Ascending aorta (tissue), 2 donors: ENCODE results near the gene TMEM168. TPM values are rescaled to one million over a fixed set of nuclear protein-coding genes. Genes with fewer than 3 reads are reported as not detected.
A peak's percentile ranks its signal among the peaks of the same experiment; 100 is the strongest.
"Not testable (repeated sequence)": the region's sequence is repeated elsewhere in the genome, so short reads cannot be mapped to it uniquely, and the experiment has no call there.

ENCODE experiments used
- DNase-seq, 2 donors: peaks; one replicate each; pipeline ENCODE4 v3.0.0-alpha.2; 2019; ENCODE audit warnings: low spot score in 2 of 2
- H3K27ac ChIP-seq, 2 donors: fragments of 200-600 bp; sonication (generic); one replicate each; pipeline ENCODE4 v1.5.1; 2016 to 2017; ENCODE audit warnings: mild to moderate bottlenecking in 1 of 2
- H3K27me3 ChIP-seq: fragments of 200-600 bp; sonication (generic); one replicate; pipeline ENCODE4 v1.5.1; 2017
- H3K36me3 ChIP-seq, 2 donors: fragments of 200-600 bp; sonication (generic); one replicate each; pipeline ENCODE4 v1.5.1; 2016
- H3K4me1 ChIP-seq, 2 donors: fragments of 200-600 bp; sonication (generic); one replicate each; pipeline ENCODE4 v1.5.1; 2016 to 2017; ENCODE audit warnings: mild to moderate bottlenecking in 1 of 2
- H3K4me3 ChIP-seq, 2 donors: fragments of 200-600 bp; sonication (generic); one replicate each; pipeline ENCODE4 v1.5.1; 2016 to 2017; ENCODE audit warnings: mild to moderate bottlenecking in 1 of 2
- H3K9me3 ChIP-seq, 2 donors: fragments of 200-600 bp; sonication (generic); one replicate each; pipeline ENCODE4 v1.5.1; 2016
- intact Hi-C: fragments of 100-400 bp; cut with DNase I; formaldehyde crosslinking; loops from one replicate; pipeline ENCODE4 v1.15.1; 2023
- total RNA-seq: library from RNA; depleted of rRNA; stranded (reverse); fragments of >200 nt; gene quantifications from one replicate; pipeline ENCODE4 v1.1.0, GENCODE V29; 2016
- TF ChIP-seq, protein P1 (sequence below), 3 experiments: fragments of 200-600 bp in 2 of 3; fragments of 450-650 bp in 1 of 3; sonication (generic) in 2 of 3; IDR thresholded peaks; one replicate each; pipeline ENCODE4 v1.5.1; 2016 to 2019; ENCODE audit warnings: antibody characterized with exemption in 3 of 3, mild to moderate bottlenecking in 1 of 3, moderate library complexity in 1 of 3

TMEM168 gene
- total RNA-seq, 1 donor from 2014 or later = 8.4 TPM

DNA sequence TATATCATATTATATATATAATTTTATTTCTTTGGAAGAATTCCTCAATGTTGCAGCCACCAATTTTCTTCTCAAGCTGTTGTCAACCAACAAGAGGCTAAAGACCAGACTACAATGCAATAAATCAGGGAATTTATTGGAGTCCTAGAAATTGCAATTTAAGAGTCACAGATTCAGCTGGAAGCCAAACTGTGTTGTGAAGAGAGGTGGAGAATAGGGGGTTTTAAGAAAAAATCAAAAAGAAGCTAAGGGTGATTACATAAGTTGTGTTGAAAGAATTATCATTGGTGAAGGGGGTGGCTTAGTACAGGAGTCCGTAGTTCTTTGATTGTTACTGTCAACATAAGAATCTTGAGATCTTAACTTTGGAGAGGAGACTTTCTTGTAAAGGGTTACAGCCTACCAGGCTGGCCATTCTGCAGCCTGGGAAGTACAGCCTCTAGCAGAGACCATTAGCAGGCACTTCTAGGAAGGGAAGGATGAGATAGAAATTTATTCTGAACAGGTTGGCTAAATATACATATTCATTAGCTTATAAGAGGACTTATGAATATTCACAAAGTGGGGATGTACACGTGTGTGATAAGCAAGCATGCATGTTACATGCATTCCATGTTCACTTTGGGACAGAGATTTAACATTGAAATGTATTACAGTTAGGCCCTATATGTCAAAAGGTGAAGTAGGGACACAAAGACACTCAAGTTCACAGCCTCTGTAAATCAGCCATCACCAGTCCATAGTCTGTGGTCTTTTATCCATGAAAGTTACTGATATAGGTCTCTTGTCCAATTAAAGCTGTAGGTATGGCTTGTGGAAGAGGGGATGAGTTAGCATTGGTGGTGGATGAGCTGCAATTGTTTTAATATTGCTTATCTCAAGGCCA lies 8.3 kb upstream of the TMEM168 start:
- H3K4me3 ChIP-seq = no peak overlapping the region
- no peaks in the 10 kb centered on the region for H3K27me3 ChIP-seq
- H3K36me3 ChIP-seq = no peaks in the 10 kb centered on the region
- no peaks in the 10 kb centered on the region for H3K4me1 ChIP-seq
- H3K27ac ChIP-seq = peak overlapping the region in 1 of 2 donors; percentile 3
- no peak for DNase-seq
- intact Hi-C loops = loop anchor here (10.0 kb wide), 1 partner anchor 286 kb away; the partner anchor contains the start of gene GPR85
- TF ChIP-seq, protein P1, sequence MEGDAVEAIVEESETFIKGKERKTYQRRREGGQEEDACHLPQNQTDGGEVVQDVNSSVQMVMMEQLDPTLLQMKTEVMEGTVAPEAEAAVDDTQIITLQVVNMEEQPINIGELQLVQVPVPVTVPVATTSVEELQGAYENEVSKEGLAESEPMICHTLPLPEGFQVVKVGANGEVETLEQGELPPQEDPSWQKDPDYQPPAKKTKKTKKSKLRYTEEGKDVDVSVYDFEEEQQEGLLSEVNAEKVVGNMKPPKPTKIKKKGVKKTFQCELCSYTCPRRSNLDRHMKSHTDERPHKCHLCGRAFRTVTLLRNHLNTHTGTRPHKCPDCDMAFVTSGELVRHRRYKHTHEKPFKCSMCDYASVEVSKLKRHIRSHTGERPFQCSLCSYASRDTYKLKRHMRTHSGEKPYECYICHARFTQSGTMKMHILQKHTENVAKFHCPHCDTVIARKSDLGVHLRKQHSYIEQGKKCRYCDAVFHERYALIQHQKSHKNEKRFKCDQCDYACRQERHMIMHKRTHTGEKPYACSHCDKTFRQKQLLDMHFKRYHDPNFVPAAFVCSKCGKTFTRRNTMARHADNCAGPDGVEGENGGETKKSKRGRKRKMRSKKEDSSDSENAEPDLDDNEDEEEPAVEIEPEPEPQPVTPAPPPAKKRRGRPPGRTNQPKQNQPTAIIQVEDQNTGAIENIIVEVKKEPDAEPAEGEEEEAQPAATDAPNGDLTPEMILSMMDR (IDR thresholded peaks at IDR 0.05) = no peak
- H3K9me3 ChIP-seq = no peaks in the 10 kb centered on the region

DNA sequence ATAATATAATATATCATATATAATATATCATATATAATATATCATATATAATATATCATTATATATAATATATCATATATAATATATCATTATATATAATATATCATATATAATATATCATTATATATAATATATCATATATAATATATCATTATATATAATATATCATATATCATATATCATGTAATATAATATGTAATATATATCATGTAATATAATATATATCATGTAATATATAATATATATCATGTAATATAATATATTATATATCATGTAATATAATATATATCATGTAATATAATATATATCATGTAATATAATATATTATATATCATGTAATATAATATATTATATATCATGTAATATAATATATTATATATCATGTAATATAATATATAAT lies 6.4 kb upstream of the TMEM168 start:
- intact Hi-C loops = loop anchor here (10.0 kb wide), 1 partner anchor 288 kb away; the partner anchor contains the start of gene GPR85
- H3K27me3 ChIP-seq, DNase-seq, H3K36me3 ChIP-seq, H3K27ac ChIP-seq, H3K9me3 ChIP-seq, H3K4me3 ChIP-seq, H3K4me1 ChIP-seq: not testable (repeated sequence)

DNA sequence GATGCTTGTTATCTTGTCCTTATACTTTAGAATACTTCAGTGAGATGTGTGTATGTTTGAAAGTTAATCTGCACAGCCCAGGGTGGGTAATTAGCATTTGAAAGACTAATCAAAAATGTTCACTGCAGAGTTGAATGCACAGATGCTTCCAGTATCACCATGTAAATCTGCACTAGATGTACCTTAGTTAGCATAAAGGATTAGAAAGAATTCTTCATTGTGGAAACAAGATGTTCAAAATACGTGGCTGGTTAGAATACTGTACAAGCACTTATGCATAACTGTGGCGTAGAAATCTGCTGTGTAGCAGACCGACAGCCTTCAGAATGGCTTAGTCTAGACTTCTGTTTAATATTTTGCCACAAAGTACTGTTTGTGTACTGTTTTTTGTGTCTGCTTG lies 2.2 kb upstream of the TMEM168 start:
- Histone ChIP-seq H3K36me3 (no peaks in the 10 kb centered on the region), H3K27me3 (no peaks in the 10 kb centered on the region), H3K4me3 (no peak overlapping the region), H3K9me3 (no peaks in the 10 kb centered on the region), H3K4me1 (peaks cover 0 to 6% of the 10 kb centered on the region in 2 donors), H3K27ac (no peak overlapping the region)
- intact Hi-C loops = loop anchor here (10.0 kb wide), 1 partner anchor 292 kb away; the partner anchor contains the start of gene GPR85
- TF ChIP-seq, protein P1 (IDR thresholded peaks at IDR 0.05) = no peak
- no peak for DNase-seq

GRCh38 chr7:112791465-112792168 lies 1.4 kb upstream of the TMEM168 start:
- no peak overlapping the region for H3K27ac ChIP-seq
- no peak for DNase-seq
- H3K4me1 ChIP-seq = peaks cover 0 to 6% of the 10 kb centered on the region in 2 donors
- intact Hi-C loops = loop anchor here (2.0 to 10.0 kb wide), 3 partner anchors 149 to 327 kb away; partner anchors contain the start of genes GPR85 and SMIM30
- H3K36me3 ChIP-seq = no peaks in the 10 kb centered on the region
- no peaks in the 10 kb centered on the region for H3K9me3 ChIP-seq
- TF ChIP-seq, protein P1 (IDR thresholded peaks at IDR 0.05) = no peak
- no peak overlapping the region for H3K4me3 ChIP-seq
- no peaks in the 10 kb centered on the region for H3K27me3 ChIP-seq

GRCh38 chr7:112790586-112791003 lies 402 bp upstream of the TMEM168 start:
- Histone ChIP-seq H3K4me1 (peaks cover 0 to 6% of the 10 kb centered on the region in 2 donors), H3K4me3 (peak overlapping the region; percentile 90 to 99), H3K36me3 (no peaks in the 10 kb centered on the region), H3K27ac (peak overlapping the region; percentile 92 to 93), H3K9me3 (no peaks in the 10 kb centered on the region), H3K27me3 (no peaks in the 10 kb centered on the region)
- DNase-seq = no peak
- intact Hi-C loops = loop anchor here (2.0 to 10.0 kb wide), 3 partner anchors 150 to 328 kb away; partner anchors contain the start of genes GPR85 and SMIM30
- TF ChIP-seq, protein P1 (IDR thresholded peaks at IDR 0.05) = no peak
